AG10803 (cell line): Measurements from ENCODE around the gene LAMTOR2.
A peak's percentile ranks its signal among the peaks of the same experiment; 100 is the strongest.
"Not testable (repeated sequence)": the region's sequence is repeated elsewhere in the genome, so short reads cannot be mapped to it uniquely, and the experiment has no call there.

Experiments
- DNase-seq: peaks from one replicate; pipeline ENCODE4 v3.0.0; 2010; ENCODE audit warnings: low read depth
- H3K4me3 ChIP-seq: 2 replicates; pipeline ENCODE4 v1.5.1; 2011; ENCODE audit warnings: mild to moderate bottlenecking, low read length, control low read depth
- CTCF ChIP-seq: conservative IDR thresholded peaks from 2 replicates; pipeline ENCODE4 v1.5.1; 2011; ENCODE audit warnings: mild to moderate bottlenecking, low read length, control low read depth, inconsistent platforms

The LAMTOR2 gene

GRCh38 chr1:156033011-156033410 is 21.6 kb upstream of the LAMTOR2 start:
- TF ChIP-seq CTCF: no peak
- H3K4me3 ChIP-seq: no peak overlapping the region
- peak; percentile 34 for DNase-seq

GRCh38 chr1:156034991-156035390 is 19.6 kb upstream of the LAMTOR2 start:
- not testable (repeated sequence) for H3K4me3 ChIP-seq, DNase-seq

DNA sequence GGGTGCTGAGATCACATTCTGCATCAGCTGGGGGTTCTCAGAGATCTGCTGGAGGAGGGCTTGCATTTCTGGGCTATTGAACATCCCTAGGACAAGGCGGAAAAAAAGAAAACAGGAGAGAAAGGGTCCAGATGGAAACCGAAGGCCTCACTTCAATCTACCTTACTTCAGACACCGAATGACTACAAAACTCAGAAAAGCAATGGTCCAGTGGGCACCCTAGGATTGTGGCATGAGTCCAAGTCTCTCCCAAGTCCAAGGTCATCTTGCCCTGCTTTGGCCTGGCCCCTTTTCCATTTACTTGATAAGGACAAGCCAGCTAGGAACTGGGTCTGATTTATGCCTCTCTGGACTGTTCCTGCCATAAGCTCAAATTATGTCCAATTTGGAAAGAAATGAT is 11.8 kb upstream of the LAMTOR2 start:
- TF ChIP-seq CTCF: no peak
- H3K4me3 ChIP-seq: no peak overlapping the region

GRCh38 chr1:156045076-156045475 is 9.5 kb upstream of the LAMTOR2 start:
- TF ChIP-seq CTCF: no peak
- DNase-seq: no peak
- H3K4me3 ChIP-seq: no peak overlapping the region

More for the DNA sequence above, 11.8 kb upstream of the LAMTOR2 start:
- DNase-seq: no peak

DNA sequence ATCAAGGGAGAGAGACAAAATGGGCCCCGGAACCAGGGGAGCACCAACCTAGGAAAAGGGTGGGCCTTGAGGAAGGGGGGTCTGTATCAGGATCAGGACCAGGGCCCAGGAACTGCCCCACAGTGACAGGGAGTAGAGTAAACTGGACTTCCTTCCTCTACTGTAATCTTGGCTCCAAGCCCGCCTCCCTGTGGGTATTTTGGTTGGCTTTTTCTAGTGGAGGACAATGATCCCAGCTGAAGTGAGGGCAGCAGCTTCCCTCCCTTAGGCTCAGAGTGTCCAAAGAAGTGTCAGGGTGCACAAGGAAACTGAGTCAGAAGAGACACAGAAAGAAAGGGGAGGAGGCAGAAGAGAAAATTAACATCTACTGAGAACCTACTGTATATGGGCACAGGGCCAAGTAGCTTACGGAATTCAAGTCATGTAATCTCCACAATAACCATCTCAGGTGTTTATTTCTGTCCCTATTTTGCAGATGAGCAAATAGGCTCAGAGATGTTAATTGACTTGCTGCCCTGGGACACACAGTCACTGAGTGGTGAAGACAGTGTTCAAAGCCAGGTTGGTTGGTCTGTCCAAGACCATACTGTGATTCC is 5.8 kb upstream of the LAMTOR2 start:
- no peak for DNase-seq
- H3K4me3 ChIP-seq: no peak overlapping the region
- TF ChIP-seq CTCF: no peak

DNA sequence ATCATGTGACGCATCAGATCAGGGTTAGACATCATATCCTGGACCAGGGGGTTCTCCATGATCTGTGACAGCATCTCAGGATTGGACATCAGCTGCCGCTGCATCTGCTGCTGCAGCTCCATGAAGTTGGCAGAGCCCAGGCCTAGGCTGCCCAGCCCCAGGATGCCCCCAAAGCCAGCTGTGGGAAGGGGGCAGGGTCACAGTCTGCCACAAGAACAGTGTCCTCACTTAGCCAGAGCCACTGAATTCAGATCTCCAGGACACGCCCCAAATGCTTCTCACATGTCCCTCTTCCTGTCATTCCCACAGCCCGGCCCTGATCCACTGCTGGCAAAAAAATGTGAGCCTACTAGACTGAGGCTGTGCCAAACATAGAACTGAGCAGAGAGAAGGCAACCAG is 4.2 kb upstream of the LAMTOR2 start:
- no peak for DNase-seq
- no peak for TF ChIP-seq CTCF
- no peak overlapping the region for H3K4me3 ChIP-seq

- TF ChIP-seq CTCF: no peak
- H3K4me3 ChIP-seq: no peak overlapping the region
- no peak for DNase-seq
Observed at GRCh38 chr1:156051011-156051725, 3.4 kb upstream of the LAMTOR2 start.
